ACC112 (cell line): Measurements from ENCODE around the gene ARHGAP45.

Experiments
- H2AFZ ChIP-seq: fragments of 200-600 bp; sonication (generic); one replicate; pipeline ENCODE4 v1.6.0; 2017; ENCODE audit warnings: antibody characterized with exemption, low read length; ENCODE audit not compliant: unreplicated experiment
- H3K27ac ChIP-seq: fragments of 200-600 bp; sonication (generic); 2 replicates; pipeline ENCODE4 v1.5.1; 2014; ENCODE audit warnings: low read depth, mild to moderate bottlenecking, antibody characterized with exemption, low read length, moderate library complexity
- H3K27me3 ChIP-seq: fragments of 200-600 bp; sonication (generic); 2 replicates; pipeline ENCODE4 v1.6.1; 2014; ENCODE audit warnings: mild to moderate bottlenecking, antibody characterized with exemption, low read length, moderate library complexity, mixed read lengths; ENCODE audit not compliant: insufficient read depth
- H3K36me3 ChIP-seq: fragments of 200-600 bp; sonication (generic); 2 replicates; pipeline ENCODE4 v1.6.1; 2016; ENCODE audit warnings: mild to moderate bottlenecking, antibody characterized with exemption, low read length, moderate library complexity, mixed read lengths; ENCODE audit not compliant: insufficient read depth
- H3K4me1 ChIP-seq: fragments of 200-600 bp; sonication (generic); one replicate; pipeline ENCODE4 v1.6.1; 2016; ENCODE audit warnings: low read length, mixed read lengths; ENCODE audit not compliant: insufficient read depth, unreplicated experiment, control insufficient read depth
- H3K4me3 ChIP-seq: fragments of 200-600 bp; sonication (generic); 2 replicates; pipeline ENCODE4 v1.5.1; 2014; ENCODE audit warnings: mild to moderate bottlenecking, low read depth, low read length
- H3K79me2 ChIP-seq: fragments of 200-600 bp; sonication (generic); one replicate; pipeline ENCODE4 v1.6.0; 2016; ENCODE audit warnings: low read length; ENCODE audit not compliant: control insufficient read depth, unreplicated experiment, insufficient read depth

Gene ARHGAP45

DNA sequence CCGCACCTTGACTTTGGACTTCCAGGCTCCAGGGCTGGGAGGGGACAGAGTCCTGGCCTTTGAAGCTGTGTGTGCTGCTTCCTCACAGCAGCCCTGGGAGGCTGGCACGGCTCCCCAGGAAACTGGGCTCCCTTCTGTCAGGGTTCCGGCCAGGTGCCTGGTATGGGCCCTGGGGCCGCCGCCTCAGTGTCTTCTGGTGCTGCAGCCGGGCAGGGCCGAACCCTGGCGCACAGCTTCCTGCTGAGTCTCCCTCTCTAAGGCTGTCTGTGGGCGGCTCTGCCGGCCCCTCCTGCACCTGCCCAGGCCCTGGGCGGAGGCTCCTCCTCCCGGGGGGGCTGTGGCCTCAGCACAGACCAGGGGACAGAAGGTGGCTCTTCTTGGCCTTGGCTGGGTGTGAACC, 69.2 kb downstream of the ARHGAP45 start:
- H3K4me1 ChIP-seq, result peaks cover 8% of the 10 kb centered on the region
- H3K4me3 ChIP-seq, result no peak overlapping the region
- no peak overlapping the region for H3K27ac ChIP-seq
- H3K79me2 ChIP-seq, result peaks cover 18% of the 10 kb centered on the region
- H2AFZ ChIP-seq, result no peak overlapping the region
- H3K36me3 ChIP-seq, result peaks cover 12% of the 10 kb centered on the region; the same call in 1 of the 2 replicates
- no peaks in the 10 kb centered on the region for H3K27me3 ChIP-seq
